Measurements from ENCODE around the gene ZNF667.

The ZNF667 gene

DNA sequence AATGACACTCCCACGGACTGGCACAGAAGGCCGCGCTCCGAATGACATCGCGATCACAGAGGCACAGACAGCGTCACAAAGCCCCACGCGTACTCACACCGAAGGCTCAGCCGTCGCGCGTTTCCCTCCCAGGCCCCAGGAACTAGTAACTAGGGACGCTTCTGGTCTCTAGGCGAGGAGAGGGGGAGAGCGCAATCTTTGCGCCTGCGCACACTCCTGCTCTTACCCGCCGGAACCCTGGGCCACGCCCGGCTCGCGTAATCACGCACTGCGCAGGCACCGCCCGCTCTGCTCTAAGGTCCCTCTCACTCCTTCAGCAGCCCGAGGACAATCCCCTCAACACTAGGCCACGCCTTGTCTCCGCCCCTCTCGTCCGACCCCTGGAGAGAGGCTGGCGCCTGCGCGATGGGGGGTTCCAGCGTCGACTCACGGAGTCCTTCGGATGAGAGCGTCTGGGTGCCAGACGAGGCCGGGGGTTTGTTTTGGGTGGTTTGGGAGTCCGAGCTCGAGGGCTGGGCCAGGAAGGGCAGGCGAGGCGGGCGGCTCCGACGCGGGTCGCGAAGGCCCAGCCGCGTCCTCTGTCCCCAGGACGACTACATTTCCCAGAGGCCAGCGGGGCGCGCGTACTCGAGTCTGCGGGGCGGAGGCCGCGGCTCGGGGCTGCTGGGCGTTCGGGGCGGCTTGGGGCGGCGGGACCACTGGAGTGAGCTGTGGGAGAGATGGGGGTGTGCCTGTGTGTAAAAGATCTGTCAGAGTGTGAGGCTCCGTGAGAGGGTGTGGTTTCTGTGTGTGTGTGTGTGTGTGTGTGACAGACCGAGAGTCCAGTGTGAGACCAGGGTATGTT lies 30.5 kb upstream of the ZNF667 start, which contains the start of gene ZNF471 (continued):
- TF ChIP-seq, protein P1, sequence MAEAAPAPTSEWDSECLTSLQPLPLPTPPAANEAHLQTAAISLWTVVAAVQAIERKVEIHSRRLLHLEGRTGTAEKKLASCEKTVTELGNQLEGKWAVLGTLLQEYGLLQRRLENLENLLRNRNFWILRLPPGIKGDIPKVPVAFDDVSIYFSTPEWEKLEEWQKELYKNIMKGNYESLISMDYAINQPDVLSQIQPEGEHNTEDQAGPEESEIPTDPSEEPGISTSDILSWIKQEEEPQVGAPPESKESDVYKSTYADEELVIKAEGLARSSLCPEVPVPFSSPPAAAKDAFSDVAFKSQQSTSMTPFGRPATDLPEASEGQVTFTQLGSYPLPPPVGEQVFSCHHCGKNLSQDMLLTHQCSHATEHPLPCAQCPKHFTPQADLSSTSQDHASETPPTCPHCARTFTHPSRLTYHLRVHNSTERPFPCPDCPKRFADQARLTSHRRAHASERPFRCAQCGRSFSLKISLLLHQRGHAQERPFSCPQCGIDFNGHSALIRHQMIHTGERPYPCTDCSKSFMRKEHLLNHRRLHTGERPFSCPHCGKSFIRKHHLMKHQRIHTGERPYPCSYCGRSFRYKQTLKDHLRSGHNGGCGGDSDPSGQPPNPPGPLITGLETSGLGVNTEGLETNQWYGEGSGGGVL (tag by site-specific recombination; IDR thresholded peaks at IDR 0.05): peak; percentile 80
- TF ChIP-seq, protein P2, sequence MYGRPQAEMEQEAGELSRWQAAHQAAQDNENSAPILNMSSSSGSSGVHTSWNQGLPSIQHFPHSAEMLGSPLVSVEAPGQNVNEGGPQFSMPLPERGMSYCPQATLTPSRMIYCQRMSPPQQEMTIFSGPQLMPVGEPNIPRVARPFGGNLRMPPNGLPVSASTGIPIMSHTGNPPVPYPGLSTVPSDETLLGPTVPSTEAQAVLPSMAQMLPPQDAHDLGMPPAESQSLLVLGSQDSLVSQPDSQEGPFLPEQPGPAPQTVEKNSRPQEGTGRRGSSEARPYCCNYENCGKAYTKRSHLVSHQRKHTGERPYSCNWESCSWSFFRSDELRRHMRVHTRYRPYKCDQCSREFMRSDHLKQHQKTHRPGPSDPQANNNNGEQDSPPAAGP (tag by site-specific recombination; IDR thresholded peaks at IDR 0.05): 0 out of 2 replicates have a peak, but pooled peaks have one; percentile 24
- TF ChIP-seq EGR2 (tag by site-specific recombination; IDR thresholded peaks at IDR 0.05; ENCODE audit: low read depth): peak; percentile 58; the same call in 1 of the 2 replicates
- no peak for TF ChIP-seq OSR2 (tag by site-specific recombination; IDR thresholded peaks at IDR 0.05)
- 0 out of 2 replicates have a peak, but pooled peaks have one; percentile 18 for TF ChIP-seq ZNF792 (tag by site-specific recombination; IDR thresholded peaks at IDR 0.05)
- no peak for TF ChIP-seq ZFP41 (tag by site-specific recombination; IDR thresholded peaks at IDR 0.05; ENCODE audit: borderline replicate concordance)
- TF ChIP-seq TRIM28 (IDR thresholded peaks at IDR 0.05; ENCODE audit: borderline replicate concordance, low read length): peak; percentile 59; the same call in 1 of the 2 replicates
- TF ChIP-seq, protein P3, sequence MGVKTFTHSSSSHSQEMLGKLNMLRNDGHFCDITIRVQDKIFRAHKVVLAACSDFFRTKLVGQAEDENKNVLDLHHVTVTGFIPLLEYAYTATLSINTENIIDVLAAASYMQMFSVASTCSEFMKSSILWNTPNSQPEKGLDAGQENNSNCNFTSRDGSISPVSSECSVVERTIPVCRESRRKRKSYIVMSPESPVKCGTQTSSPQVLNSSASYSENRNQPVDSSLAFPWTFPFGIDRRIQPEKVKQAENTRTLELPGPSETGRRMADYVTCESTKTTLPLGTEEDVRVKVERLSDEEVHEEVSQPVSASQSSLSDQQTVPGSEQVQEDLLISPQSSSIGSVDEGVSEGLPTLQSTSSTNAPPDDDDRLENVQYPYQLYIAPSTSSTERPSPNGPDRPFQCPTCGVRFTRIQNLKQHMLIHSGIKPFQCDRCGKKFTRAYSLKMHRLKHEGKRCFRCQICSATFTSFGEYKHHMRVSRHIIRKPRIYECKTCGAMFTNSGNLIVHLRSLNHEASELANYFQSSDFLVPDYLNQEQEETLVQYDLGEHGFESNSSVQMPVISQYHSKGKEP (tag by site-specific recombination; IDR thresholded peaks at IDR 0.05): no peak
- TF ChIP-seq, protein P4, sequence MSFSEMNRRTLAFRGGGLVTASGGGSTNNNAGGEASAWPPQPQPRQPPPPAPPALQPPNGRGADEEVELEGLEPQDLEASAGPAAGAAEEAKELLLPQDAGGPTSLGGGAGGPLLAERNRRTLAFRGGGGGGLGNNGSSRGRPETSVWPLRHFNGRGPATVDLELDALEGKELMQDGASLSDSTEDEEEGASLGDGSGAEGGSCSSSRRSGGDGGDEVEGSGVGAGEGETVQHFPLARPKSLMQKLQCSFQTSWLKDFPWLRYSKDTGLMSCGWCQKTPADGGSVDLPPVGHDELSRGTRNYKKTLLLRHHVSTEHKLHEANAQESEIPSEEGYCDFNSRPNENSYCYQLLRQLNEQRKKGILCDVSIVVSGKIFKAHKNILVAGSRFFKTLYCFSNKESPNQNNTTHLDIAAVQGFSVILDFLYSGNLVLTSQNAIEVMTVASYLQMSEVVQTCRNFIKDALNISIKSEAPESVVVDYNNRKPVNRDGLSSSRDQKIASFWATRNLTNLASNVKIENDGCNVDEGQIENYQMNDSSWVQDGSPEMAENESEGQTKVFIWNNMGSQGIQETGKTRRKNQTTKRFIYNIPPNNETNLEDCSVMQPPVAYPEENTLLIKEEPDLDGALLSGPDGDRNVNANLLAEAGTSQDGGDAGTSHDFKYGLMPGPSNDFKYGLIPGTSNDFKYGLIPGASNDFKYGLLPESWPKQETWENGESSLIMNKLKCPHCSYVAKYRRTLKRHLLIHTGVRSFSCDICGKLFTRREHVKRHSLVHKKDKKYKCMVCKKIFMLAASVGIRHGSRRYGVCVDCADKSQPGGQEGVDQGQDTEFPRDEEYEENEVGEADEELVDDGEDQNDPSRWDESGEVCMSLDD (tag by site-specific recombination; IDR thresholded peaks at IDR 0.05): no peak
- TF ChIP-seq ZNF501 (tag by site-specific recombination; IDR thresholded peaks at IDR 0.05): peak; percentile 63; the same call in 1 of the 2 replicates
- no peak for TF ChIP-seq ZNF23 (tag by site-specific recombination; IDR thresholded peaks at IDR 0.05; ENCODE audit: borderline replicate concordance)
- peak; percentile 80 for TF ChIP-seq ZBTB17 (tag by site-specific recombination; IDR thresholded peaks at IDR 0.05)
- TF ChIP-seq, protein P5, sequence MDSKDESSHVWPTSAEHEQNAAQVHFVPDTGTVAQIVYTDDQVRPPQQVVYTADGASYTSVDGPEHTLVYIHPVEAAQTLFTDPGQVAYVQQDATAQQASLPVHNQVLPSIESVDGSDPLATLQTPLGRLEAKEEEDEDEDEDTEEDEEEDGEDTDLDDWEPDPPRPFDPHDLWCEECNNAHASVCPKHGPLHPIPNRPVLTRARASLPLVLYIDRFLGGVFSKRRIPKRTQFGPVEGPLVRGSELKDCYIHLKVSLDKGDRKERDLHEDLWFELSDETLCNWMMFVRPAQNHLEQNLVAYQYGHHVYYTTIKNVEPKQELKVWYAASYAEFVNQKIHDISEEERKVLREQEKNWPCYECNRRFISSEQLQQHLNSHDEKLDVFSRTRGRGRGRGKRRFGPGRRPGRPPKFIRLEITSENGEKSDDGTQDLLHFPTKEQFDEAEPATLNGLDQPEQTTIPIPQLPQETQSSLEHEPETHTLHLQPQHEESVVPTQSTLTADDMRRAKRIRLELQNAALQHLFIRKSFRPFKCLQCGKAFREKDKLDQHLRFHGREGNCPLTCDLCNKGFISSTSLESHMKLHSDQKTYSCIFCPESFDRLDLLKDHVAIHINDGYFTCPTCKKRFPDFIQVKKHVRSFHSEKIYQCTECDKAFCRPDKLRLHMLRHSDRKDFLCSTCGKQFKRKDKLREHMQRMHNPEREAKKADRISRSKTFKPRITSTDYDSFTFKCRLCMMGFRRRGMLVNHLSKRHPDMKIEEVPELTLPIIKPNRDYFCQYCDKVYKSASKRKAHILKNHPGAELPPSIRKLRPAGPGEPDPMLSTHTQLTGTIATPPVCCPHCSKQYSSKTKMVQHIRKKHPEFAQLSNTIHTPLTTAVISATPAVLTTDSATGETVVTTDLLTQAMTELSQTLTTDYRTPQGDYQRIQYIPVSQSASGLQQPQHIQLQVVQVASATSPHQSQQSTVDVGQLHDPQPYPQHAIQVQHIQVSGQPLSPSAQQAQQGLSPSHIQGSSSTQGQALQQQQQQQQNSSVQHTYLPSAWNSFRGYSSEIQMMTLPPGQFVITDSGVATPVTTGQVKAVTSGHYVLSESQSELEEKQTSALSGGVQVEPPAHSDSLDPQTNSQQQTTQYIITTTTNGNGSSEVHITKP (tag by site-specific recombination; IDR thresholded peaks at IDR 0.05): peak; percentile 85
- no peak for TF ChIP-seq ZSCAN16 (tag by site-specific recombination; IDR thresholded peaks at IDR 0.05)

Measured in HEK293 (cell line).